ENCODE data around the gene PLEKHA7. TPM values are rescaled to one million over a fixed set of nuclear protein-coding genes. Genes with fewer than 3 reads are reported as not detected.

Gene PLEKHA7
- polyA plus RNA-seq, 1 experiment = 0.05 TPM

GRCh38 chr11:16973338-16973964 lies 40.8 kb downstream of the PLEKHA7 start:
- Histone ChIP-seq H3K27ac (ENCODE audit: low read depth, low read length) (no peak overlapping the region), H3K4me3 (ENCODE audit: low read depth, low read length) (no peak overlapping the region), H3K27me3 (ENCODE audit: control insufficient read depth, insufficient read depth, low read length) (peaks cover 3% of the 10 kb centered on the region), H3K9me3 (ENCODE audit: control insufficient read depth, insufficient read depth, low read length) (no peaks in the 10 kb centered on the region)
- CTCF ChIA-PET = no interaction called here
- POLR2A ChIA-PET = no interaction called here
- TF ChIP-seq CTCF (IDR thresholded peaks at IDR 0.05; ENCODE audit: low read depth, low read length) = no peak
- DNase-seq (ENCODE audit: low read depth, low spot score) = no peak

- CTCF ChIA-PET = no interaction called here
- no peak overlapping the region for H3K27ac ChIP-seq (ENCODE audit: low read depth, low read length)
- no peaks in the 10 kb centered on the region for H3K27me3 ChIP-seq (ENCODE audit: control insufficient read depth, insufficient read depth, low read length)
- POLR2A ChIA-PET = no interaction called here
- no peak overlapping the region for H3K4me3 ChIP-seq (ENCODE audit: low read depth, low read length)
- DNase-seq (ENCODE audit: low read depth, low spot score) = no peak
- no peaks in the 10 kb centered on the region for H3K9me3 ChIP-seq (ENCODE audit: control insufficient read depth, insufficient read depth, low read length)
- no peak for TF ChIP-seq CTCF (IDR thresholded peaks at IDR 0.05; ENCODE audit: low read depth, low read length)
These were observed 44.9 kb downstream of the PLEKHA7 start for GRCh38 chr11:16969010-16969999.

- ChIA-PET POLR2A (no interaction called here), CTCF (no interaction called here)
- DNase-seq (ENCODE audit: low read depth, low spot score) = no peak
- no peaks in the 10 kb centered on the region for H3K9me3 ChIP-seq (ENCODE audit: control insufficient read depth, insufficient read depth, low read length)
- no peaks in the 10 kb centered on the region for H3K27me3 ChIP-seq (ENCODE audit: control insufficient read depth, insufficient read depth, low read length)
- H3K27ac ChIP-seq (ENCODE audit: low read depth, low read length) = no peak overlapping the region
- no peak for TF ChIP-seq CTCF (IDR thresholded peaks at IDR 0.05; ENCODE audit: low read depth, low read length)
- H3K4me3 ChIP-seq (ENCODE audit: low read depth, low read length) = no peak overlapping the region
These were observed 46.0 kb downstream of the PLEKHA7 start for GRCh38 chr11:16968196-16968595.

- no peak for DNase-seq (ENCODE audit: low read depth, low spot score)
- POLR2A ChIA-PET = no interaction called here
- CTCF ChIA-PET = no interaction called here
- TF ChIP-seq CTCF (IDR thresholded peaks at IDR 0.05; ENCODE audit: low read depth, low read length) = no peak
- Histone ChIP-seq H3K27ac (ENCODE audit: low read depth, low read length) (no peak overlapping the region), H3K9me3 (ENCODE audit: control insufficient read depth, insufficient read depth, low read length) (no peaks in the 10 kb centered on the region), H3K4me3 (ENCODE audit: low read depth, low read length) (no peak overlapping the region), H3K27me3 (ENCODE audit: control insufficient read depth, insufficient read depth, low read length) (no peaks in the 10 kb centered on the region)
These were observed 47.1 kb downstream of the PLEKHA7 start for GRCh38 chr11:16966930-16967671.

Measured in AG04450 (cell line).